BE2C (cell line): Measurements from ENCODE around the gene EPHA3. TPM values are rescaled to one million over a fixed set of nuclear protein-coding genes. Genes with fewer than 3 reads are reported as not detected.

Source experiments
- DNase-seq: peaks from one replicate; pipeline ENCODE4 v3.0.0-alpha.2; 2020
- H3K27me3 ChIP-seq: fragments of 250-450 bp; sonication (Bioruptor Pico); 2 replicates; pipeline ENCODE4 v1.5.1; 2020; ENCODE audit warnings: mild to moderate bottlenecking
- H3K36me3 ChIP-seq: fragments of 250-450 bp; sonication (Bioruptor Pico); 2 replicates; pipeline ENCODE4 v1.5.1; 2020; ENCODE audit warnings: mild to moderate bottlenecking
- H3K4me1 ChIP-seq: fragments of 250-450 bp; sonication (Bioruptor Pico); 2 replicates; pipeline ENCODE4 v1.5.1; 2020
- H3K4me3 ChIP-seq: 2 replicates; pipeline ENCODE4 v1.5.1; 2011; ENCODE audit warnings: low read depth, low read length
- H3K9me3 ChIP-seq: fragments of 250-450 bp; sonication (Bioruptor Pico); 2 replicates; pipeline ENCODE4 v1.5.1; 2020
- CTCF ChIP-seq: IDR thresholded peaks from 2 replicates; pipeline ENCODE4 v1.5.1; 2012; ENCODE audit warnings: mild to moderate bottlenecking, low read depth, low read length
- polyA plus RNA-seq: library from polyadenylated mRNA; unstranded; fragments of >200 nt; gene quantifications from one replicate; pipeline ENCODE4 v1.2.1, GENCODE V29; 2012; ENCODE audit warnings: low read depth, missing spikeins; ENCODE audit not compliant: insufficient read length, insufficient read depth

EPHA3 gene
- not detected for polyA plus RNA-seq

GRCh38 chr3:89107461-89108290 is at the start of gene EPHA3:
Gene EPHA3 (plus strand): TSS chr3:89107621. CDS start chr3:89107749, 128 bp downstream.
- TF ChIP-seq CTCF: no peak
- peak; percentile 78 for DNase-seq
- H3K4me3 ChIP-seq: peak within 1 kb of the TSS; percentile 48
- no peaks in the 10 kb centered on the region for H3K4me1 ChIP-seq
- no peaks in the 10 kb centered on the region for H3K36me3 ChIP-seq
- no peaks in the 10 kb centered on the region for H3K9me3 ChIP-seq
- peaks cover 27% of the 10 kb centered on the region for H3K27me3 ChIP-seq

- DNase-seq: no peak
- Histone ChIP-seq H3K36me3 (no peaks in the 10 kb centered on the region), H3K27me3 (no peaks in the 10 kb centered on the region), H3K4me3 (no peak overlapping the region), H3K9me3 (no peaks in the 10 kb centered on the region), H3K4me1 (no peaks in the 10 kb centered on the region)
- TF ChIP-seq CTCF: no peak
These were observed 49.0 kb upstream of the EPHA3 start for GRCh38 chr3:89058371-89058770.

GRCh38 chr3:89059211-89059925 is 48.1 kb upstream of the EPHA3 start:
- TF ChIP-seq CTCF: no peak
- no peak for DNase-seq
- H3K27me3 ChIP-seq: no peaks in the 10 kb centered on the region
- H3K4me1 ChIP-seq: no peaks in the 10 kb centered on the region
- H3K4me3 ChIP-seq: no peak overlapping the region
- H3K36me3 ChIP-seq: no peaks in the 10 kb centered on the region
- no peaks in the 10 kb centered on the region for H3K9me3 ChIP-seq

- DNase-seq: no peak
- TF ChIP-seq CTCF: no peak
- Histone ChIP-seq H3K36me3 (no peaks in the 10 kb centered on the region), H3K4me3 (no peak overlapping the region), H3K27me3 (no peaks in the 10 kb centered on the region), H3K9me3 (no peaks in the 10 kb centered on the region), H3K4me1 (no peaks in the 10 kb centered on the region)
These were observed 46.2 kb upstream of the EPHA3 start for GRCh38 chr3:89061259-89061658.

GRCh38 chr3:89067736-89068135 is 39.7 kb upstream of the EPHA3 start:
- H3K9me3 ChIP-seq: no peaks in the 10 kb centered on the region
- DNase-seq: no peak
- no peaks in the 10 kb centered on the region for H3K4me1 ChIP-seq
- H3K27me3 ChIP-seq: no peaks in the 10 kb centered on the region
- H3K4me3 ChIP-seq: no peak overlapping the region
- H3K36me3 ChIP-seq: no peaks in the 10 kb centered on the region
- no peak for TF ChIP-seq CTCF

- no peak for DNase-seq
- no peak for TF ChIP-seq CTCF
- no peaks in the 10 kb centered on the region for H3K9me3 ChIP-seq
- H3K4me1 ChIP-seq: no peaks in the 10 kb centered on the region
- no peaks in the 10 kb centered on the region for H3K27me3 ChIP-seq
- no peak overlapping the region for H3K4me3 ChIP-seq
- no peaks in the 10 kb centered on the region for H3K36me3 ChIP-seq
These were observed 34.8 kb upstream of the EPHA3 start for GRCh38 chr3:89072642-89073041.
